SK-N-SH (cell line): ENCODE data around the gene PUS10.

Experiments used
- CTCF ChIP-seq: fragments of 200-600 bp; sonication (generic); IDR thresholded peaks from 2 replicates; pipeline ENCODE4 v1.6.1; 2017; ENCODE audit warnings: antibody characterized with exemption, mild to moderate bottlenecking, moderate library complexity
- EZH2phosphoT487 ChIP-seq: fragments of 200-600 bp; sonication (generic); IDR thresholded peaks from 2 replicates; pipeline ENCODE4 v1.6.1; 2017; ENCODE audit warnings: low read depth, mixed run types, mild to moderate bottlenecking, antibody characterized with exemption, moderate library complexity, borderline replicate concordance
- MXI1 ChIP-seq: IDR thresholded peaks from 2 replicates; pipeline ENCODE4 v1.6.1; 2012; ENCODE audit warnings: mild to moderate bottlenecking, low read depth, low read length, improper control_type of control experiment
- NRF1 ChIP-seq: IDR thresholded peaks from 2 replicates; pipeline ENCODE4 v1.6.1; 2012; ENCODE audit warnings: low read depth, mild to moderate bottlenecking, low read length
- POLR2AphosphoS5 ChIP-seq: IDR thresholded peaks from 2 replicates; pipeline ENCODE4 v1.6.1; 2012; ENCODE audit warnings: low read depth, low read length
- RXRA ChIP-seq: IDR thresholded peaks from 2 replicates; pipeline ENCODE4 v1.4.0; 2012; ENCODE audit warnings: low read depth, mild to moderate bottlenecking, borderline replicate concordance
- TAF1 ChIP-seq: IDR thresholded peaks from 2 replicates; pipeline ENCODE4 v1.6.1; 2012; ENCODE audit warnings: low read depth, mild to moderate bottlenecking, low read length, moderate library complexity, borderline replicate concordance
- TCF12 ChIP-seq: IDR thresholded peaks from 2 replicates; pipeline ENCODE4 v1.4.0; 2012
- TEAD4 ChIP-seq: IDR thresholded peaks from 2 replicates; pipeline ENCODE4 v1.4.0; 2012; ENCODE audit warnings: mild to moderate bottlenecking, borderline replicate concordance; ENCODE audit not compliant: insufficient read depth
- USF1 ChIP-seq: IDR thresholded peaks from 2 replicates; pipeline ENCODE4 v1.4.0; 2012; ENCODE audit warnings: low read depth, borderline replicate concordance
- USF2 ChIP-seq: fragments of 150-350 bp; IDR thresholded peaks from 2 replicates; pipeline ENCODE4 v1.6.1; 2017; ENCODE audit warnings: antibody characterized with exemption, low read length, low read depth, borderline replicate concordance

- TF ChIP-seq CTCF: no peak
- TF ChIP-seq USF2: no peak
- TF ChIP-seq NRF1: no peak
- no peak for TF ChIP-seq TCF12
- TF ChIP-seq USF1: no peak
- TF ChIP-seq TEAD4: no peak
- no peak for TF ChIP-seq POLR2AphosphoS5
- no peak for TF ChIP-seq RXRA
- no peak for TF ChIP-seq MXI1
- no peak for TF ChIP-seq TAF1
- no peak for TF ChIP-seq EZH2phosphoT487
These were observed 33.3 kb downstream of the PUS10 start for GRCh38 chr2:60984720-60985119.
